HFFc6 (cell line): ENCODE measurements around the gene ZMIZ2. TPM values are rescaled to one million over a fixed set of nuclear protein-coding genes. Genes with fewer than 3 reads are reported as not detected.
A peak's percentile ranks its signal among the peaks of the same experiment; 100 is the strongest.
"Not testable (repeated sequence)": the region's sequence is repeated elsewhere in the genome, so short reads cannot be mapped to it uniquely, and the experiment has no call there.

Source experiments
- DNase-seq: peaks from one replicate; pipeline ENCODE4 v3.0.0-alpha.2; 2018
- H3K27ac Mint-ChIP-seq: 2 replicates; pipeline ENCODE4 v1.8.0; 2020; ENCODE audit warnings: mild to moderate bottlenecking, mixed read lengths
- H3K27me3 Mint-ChIP-seq: 2 replicates; pipeline ENCODE4 v1.8.0; 2021; ENCODE audit warnings: mild to moderate bottlenecking, moderate library complexity, mixed read lengths; ENCODE audit not compliant: insufficient read depth
- H3K36me3 Mint-ChIP-seq: 2 replicates; pipeline ENCODE4 v1.8.0; 2021; ENCODE audit warnings: low read depth, mixed read lengths
- H3K4me1 Mint-ChIP-seq: 2 replicates; pipeline ENCODE4 v1.8.0; 2020; ENCODE audit warnings: low read depth, mixed read lengths
- H3K4me3 Mint-ChIP-seq: 2 replicates; pipeline ENCODE4 v1.8.0; 2020; ENCODE audit warnings: mild to moderate bottlenecking, moderate library complexity, mixed read lengths
- H3K9me3 Mint-ChIP-seq: 2 replicates; pipeline ENCODE4 v1.8.0; 2020; ENCODE audit warnings: mild to moderate bottlenecking, mixed read lengths
- total RNA-seq, 6 experiments: library from RNA; stranded (reverse); fragmentation: NEBNext Ultra II Directional; extraction: Animal tissue kit (Norgen Biotek cat#: 25700); gene quantifications; 2 replicates in 1 of 6; 3 replicates in 5 of 6; pipeline ENCODE4 v1.2.3, GENCODE V29; 2021
- TF ChIP-seq, protein P1 (sequence below): fragments of 200-600 bp; sonication (generic); IDR thresholded peaks from 2 replicates; pipeline ENCODE4 v1.5.0; 2021; ENCODE audit warnings: antibody characterized with exemption, mild to moderate bottlenecking

ZMIZ2 gene
- total RNA-seq, 6 experiments from 2014 or later = 33.2 to 42.4 (median 36.6) TPM

DNA sequence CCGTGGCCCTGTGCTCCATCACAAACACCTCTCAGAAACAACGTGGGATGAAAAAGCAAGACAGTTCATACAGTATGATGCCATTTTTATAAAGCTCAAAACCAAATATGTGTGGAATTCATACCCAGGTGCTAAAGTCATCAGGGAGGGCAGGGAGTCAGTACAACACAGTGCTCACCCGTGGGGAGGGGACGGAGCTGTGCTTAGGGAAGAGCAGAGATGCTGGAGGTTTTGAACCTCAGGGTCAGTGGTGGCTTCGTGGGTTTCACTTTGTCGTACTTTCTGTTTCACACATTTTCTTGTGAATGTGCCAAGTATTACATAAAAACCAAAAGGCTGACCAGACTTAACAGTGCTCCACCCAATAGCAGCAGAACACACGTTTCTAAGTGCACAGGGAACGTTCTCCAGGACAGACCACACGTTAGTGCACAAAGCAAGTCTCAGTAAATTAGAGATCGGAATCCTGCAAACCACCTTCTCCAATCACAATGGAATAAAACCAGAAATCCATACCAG, 21.2 kb downstream of the ZMIZ2 start:
- DNase-seq = peak; percentile 30
- Mint-ChIP-seq H3K27me3 (peaks cover 4% of the 10 kb centered on the region), H3K9me3 (no peaks in the 10 kb centered on the region), H3K4me3 (peak overlapping the region; percentile 70), H3K36me3 (peaks cover 8% of the 10 kb centered on the region), H3K4me1 (peaks cover 29% of the 10 kb centered on the region), H3K27ac (peak overlapping the region; percentile 47)
- TF ChIP-seq, protein P1, sequence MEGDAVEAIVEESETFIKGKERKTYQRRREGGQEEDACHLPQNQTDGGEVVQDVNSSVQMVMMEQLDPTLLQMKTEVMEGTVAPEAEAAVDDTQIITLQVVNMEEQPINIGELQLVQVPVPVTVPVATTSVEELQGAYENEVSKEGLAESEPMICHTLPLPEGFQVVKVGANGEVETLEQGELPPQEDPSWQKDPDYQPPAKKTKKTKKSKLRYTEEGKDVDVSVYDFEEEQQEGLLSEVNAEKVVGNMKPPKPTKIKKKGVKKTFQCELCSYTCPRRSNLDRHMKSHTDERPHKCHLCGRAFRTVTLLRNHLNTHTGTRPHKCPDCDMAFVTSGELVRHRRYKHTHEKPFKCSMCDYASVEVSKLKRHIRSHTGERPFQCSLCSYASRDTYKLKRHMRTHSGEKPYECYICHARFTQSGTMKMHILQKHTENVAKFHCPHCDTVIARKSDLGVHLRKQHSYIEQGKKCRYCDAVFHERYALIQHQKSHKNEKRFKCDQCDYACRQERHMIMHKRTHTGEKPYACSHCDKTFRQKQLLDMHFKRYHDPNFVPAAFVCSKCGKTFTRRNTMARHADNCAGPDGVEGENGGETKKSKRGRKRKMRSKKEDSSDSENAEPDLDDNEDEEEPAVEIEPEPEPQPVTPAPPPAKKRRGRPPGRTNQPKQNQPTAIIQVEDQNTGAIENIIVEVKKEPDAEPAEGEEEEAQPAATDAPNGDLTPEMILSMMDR = no peak

DNA sequence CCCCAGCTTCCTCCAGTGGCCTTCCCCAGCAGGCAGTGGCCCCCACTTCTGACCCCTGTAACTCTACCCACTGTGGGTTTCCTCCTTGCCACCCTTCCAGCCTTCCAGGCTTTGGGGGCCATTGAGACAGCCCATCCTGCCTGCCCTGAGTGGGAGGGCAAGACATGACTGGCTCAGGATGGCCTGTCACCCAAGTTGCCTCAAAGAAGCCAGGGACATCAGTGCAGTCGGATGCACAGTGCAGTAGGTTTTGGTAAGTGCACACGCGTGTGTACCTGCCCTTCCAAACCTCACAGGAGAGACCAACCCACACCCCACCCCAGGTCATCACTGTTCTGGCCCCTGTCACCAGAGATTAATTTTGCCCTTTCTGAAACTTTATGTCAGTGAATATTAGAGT, 22.7 kb downstream of the ZMIZ2 start:
- peaks cover 29% of the 10 kb centered on the region for H3K4me1 Mint-ChIP-seq
- H3K36me3 Mint-ChIP-seq = peaks cover 8% of the 10 kb centered on the region
- no peaks in the 10 kb centered on the region for H3K9me3 Mint-ChIP-seq
- DNase-seq = no peak
- TF ChIP-seq, protein P1 = no peak
- H3K27ac Mint-ChIP-seq = no peak overlapping the region
- H3K4me3 Mint-ChIP-seq = no peak overlapping the region
- peaks cover 6% of the 10 kb centered on the region for H3K27me3 Mint-ChIP-seq

DNA sequence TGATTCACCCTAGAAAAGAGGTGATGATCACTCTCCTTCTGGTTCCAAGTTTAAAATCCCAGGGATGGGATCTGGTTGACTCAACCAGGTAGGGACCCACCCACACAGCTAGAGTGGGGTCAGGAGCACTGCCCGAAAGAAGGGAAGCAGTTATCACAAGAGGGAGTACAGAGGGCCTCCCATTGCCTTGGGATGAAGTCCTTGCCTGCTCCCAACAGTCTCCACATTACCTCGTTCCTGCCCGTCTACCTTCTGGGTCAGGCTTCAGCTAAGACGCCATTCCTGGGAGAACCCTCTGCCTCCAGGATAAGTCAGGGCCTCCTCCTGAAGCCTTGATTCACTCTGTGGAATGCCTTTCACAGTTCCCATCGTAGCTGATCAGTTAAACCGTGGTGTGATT, 23.8 kb downstream of the ZMIZ2 start:
- H3K27ac Mint-ChIP-seq = no peak overlapping the region
- no peak for DNase-seq

DNA sequence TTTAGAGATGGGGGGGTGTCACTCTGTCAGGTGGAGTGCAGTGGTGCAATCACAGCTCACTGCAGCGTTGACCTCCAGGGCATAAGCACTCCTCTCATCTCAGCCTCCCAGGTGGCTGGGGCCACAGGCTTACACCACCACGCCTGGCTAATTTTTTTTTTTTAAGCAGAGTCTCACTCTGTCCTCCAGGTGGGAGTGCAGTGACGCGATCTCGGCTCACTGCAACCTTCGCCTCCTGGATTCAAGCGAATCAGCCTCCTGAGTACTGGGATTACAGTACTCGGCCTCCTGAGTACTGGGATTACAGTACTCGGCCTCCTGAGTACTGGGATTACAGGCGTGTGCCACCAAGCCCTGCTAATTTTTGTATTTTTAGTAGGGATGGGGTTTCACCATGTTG, 24.2 kb downstream of the ZMIZ2 start:
- Mint-ChIP-seq H3K4me3 (no peak overlapping the region), H3K27ac (no peak overlapping the region), H3K27me3 (peaks cover 7% of the 10 kb centered on the region), H3K9me3 (no peaks in the 10 kb centered on the region), H3K36me3 (peaks cover 1% of the 10 kb centered on the region; the same call in 1 of the 2 replicates), H3K4me1 (peaks cover 25% of the 10 kb centered on the region)
- TF ChIP-seq, protein P1 = no peak
- DNase-seq = no peak

More for the DNA sequence above, 23.8 kb downstream of the ZMIZ2 start:
- Mint-ChIP-seq H3K9me3 (no peaks in the 10 kb centered on the region), H3K4me1 (peaks cover 29% of the 10 kb centered on the region), H3K27me3 (peaks cover 6% of the 10 kb centered on the region), H3K4me3 (no peak overlapping the region), H3K36me3 (peaks cover 5% of the 10 kb centered on the region; the same call in 1 of the 2 replicates)
- TF ChIP-seq, protein P1 = no peak

DNA sequence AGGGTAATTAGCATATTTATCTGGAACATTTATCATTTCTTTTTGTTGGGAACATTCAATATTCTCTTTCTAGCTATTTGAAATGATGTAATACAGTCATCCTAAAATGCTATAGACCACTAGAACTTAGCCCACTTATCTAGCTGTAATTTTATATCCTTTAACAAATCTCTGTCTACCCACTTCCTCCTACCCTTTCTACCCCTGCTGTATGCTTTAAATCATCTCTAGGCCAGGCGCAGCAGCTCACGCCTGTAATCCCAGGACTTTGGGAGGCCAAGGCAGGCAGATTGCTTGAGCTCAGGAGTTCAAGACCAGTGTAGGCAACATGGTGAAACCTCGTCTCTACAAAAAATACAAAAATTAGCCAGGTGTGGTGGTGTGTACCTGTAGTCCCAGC, 25.8 kb downstream of the ZMIZ2 start:
- H3K27ac Mint-ChIP-seq, H3K4me3 Mint-ChIP-seq, H3K27me3 Mint-ChIP-seq, H3K9me3 Mint-ChIP-seq, H3K4me1 Mint-ChIP-seq, H3K36me3 Mint-ChIP-seq, DNase-seq: not testable (repeated sequence)

DNA sequence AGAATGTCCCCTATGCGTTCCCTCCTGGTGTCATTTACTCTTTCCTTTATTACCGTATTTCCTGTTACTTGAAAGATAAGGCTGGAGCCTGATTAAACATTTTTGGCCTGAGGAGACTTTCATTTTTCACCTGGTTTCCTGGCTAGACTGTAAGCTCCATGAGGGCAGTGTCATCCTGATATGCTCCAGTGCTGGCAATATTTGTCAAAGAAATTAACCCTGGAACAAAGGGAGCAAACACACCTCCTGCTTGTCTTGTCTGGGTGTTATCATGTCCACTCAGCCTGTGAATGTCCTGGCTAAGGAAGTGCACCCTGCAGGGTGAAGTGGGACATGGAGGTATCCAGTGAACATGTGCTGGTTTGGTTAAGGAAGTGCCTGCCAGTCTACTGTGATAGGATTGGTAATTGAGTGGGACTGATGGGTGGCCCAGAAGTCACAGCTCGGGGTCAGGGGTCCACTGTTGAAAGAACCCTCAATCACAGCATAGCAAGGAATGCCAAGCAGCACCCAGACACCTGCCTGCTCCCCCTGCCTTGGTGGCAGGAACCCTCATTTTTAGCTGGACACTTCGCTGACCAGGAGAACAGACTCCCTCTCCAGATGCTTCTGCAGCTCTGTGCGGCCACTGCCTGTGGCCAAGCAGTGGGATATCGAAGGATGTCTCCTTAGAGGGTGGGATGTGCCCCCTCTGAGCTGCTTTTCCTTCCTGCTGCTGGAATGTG, 26.9 kb downstream of the ZMIZ2 start:
- Mint-ChIP-seq H3K9me3 (no peaks in the 10 kb centered on the region), H3K4me1 (no peaks in the 10 kb centered on the region), H3K27me3 (peaks cover 7% of the 10 kb centered on the region), H3K36me3 (no peaks in the 10 kb centered on the region), H3K4me3 (no peak overlapping the region), H3K27ac (no peak overlapping the region)
- TF ChIP-seq, protein P1 = no peak
- no peak for DNase-seq
